Testis (tissue), 3 donors: Measurements from ENCODE around the gene TTYH2. TPM values are rescaled to one million over a fixed set of nuclear protein-coding genes. Genes with fewer than 3 reads are reported as not detected.

ENCODE experiments used
- DNase-seq: peaks from one replicate; pipeline ENCODE4 v3.0.0-alpha.2; 2019
- H3K27ac ChIP-seq, 2 donors: fragments of 200-600 bp; sonication (generic); one replicate each; pipeline ENCODE4 v1.5.1; 2019
- H3K27me3 ChIP-seq: fragments of 200-600 bp; sonication (generic); one replicate; pipeline ENCODE4 v1.5.1; 2019
- H3K36me3 ChIP-seq: fragments of 200-600 bp; sonication (generic); one replicate; pipeline ENCODE4 v1.5.1; 2017; ENCODE audit warnings: low read depth; ENCODE audit errors: missing control alignments
- H3K4me1 ChIP-seq: fragments of 200-600 bp; sonication (generic); one replicate; pipeline ENCODE4 v1.5.1; 2019
- H3K4me3 ChIP-seq, 2 donors: fragments of 200-600 bp; sonication (generic); one replicate each; pipeline ENCODE4 v1.5.1; 2017 to 2019
- H3K9me3 ChIP-seq: fragments of 200-600 bp; sonication (generic); one replicate; pipeline ENCODE4 v1.5.1; 2017
- POLR2A ChIP-seq: fragments of 450-650 bp; IDR thresholded peaks from one replicate; pipeline ENCODE4 v1.6.1; 2017; ENCODE audit warnings: antibody characterized with exemption, mild to moderate bottlenecking, moderate library complexity
- WGBS, 2 donors: methylation state at CpG; one replicate each; pipeline ENCODE4 v1.1.5; 2018; 5-methylcytosine and 5-hydroxymethylcytosine counted together
- intact Hi-C: fragments of 100-400 bp; cut with DNase I; formaldehyde crosslinking; loops from one replicate; pipeline ENCODE4 v1.15.1; 2023; ENCODE audit warnings: low total_unique reads
- polyA plus RNA-seq: library from polyadenylated mRNA; stranded (reverse); fragments of 350-450 nt; fragmentation: Illumina TruSeq; extraction: RNeasy Lipid Tissue Mini Kit (QIAGEN cat#74804); gene quantifications from one replicate; pipeline ENCODE4 v1.2.3, GENCODE V29; 2014; ENCODE audit warnings: low read depth, low replicate concordance; ENCODE audit not compliant: insufficient read depth
- total RNA-seq, 2 donors: library from RNA; depleted of rRNA; stranded (reverse); fragments of >200 nt; gene quantifications; one replicate each; pipeline ENCODE4 v1.2.3, GENCODE V29; 2016
- TF ChIP-seq, protein P1 (sequence below), 3 experiments: fragments of 450-650 bp in 2 of 3; fragments of 200-600 bp in 1 of 3; sonication (generic) in 1 of 3; IDR thresholded peaks; one replicate each; pipeline ENCODE4 v1.5.1; 2016 to 2019; ENCODE audit warnings: antibody characterized with exemption in 3 of 3, mild to moderate bottlenecking in 2 of 3, moderate library complexity in 1 of 3

The TTYH2 gene
- total and polyA plus RNA-seq, 3 donors from 2014 or later = 52.7 to 73.5 (median 69.7) TPM

DNA sequence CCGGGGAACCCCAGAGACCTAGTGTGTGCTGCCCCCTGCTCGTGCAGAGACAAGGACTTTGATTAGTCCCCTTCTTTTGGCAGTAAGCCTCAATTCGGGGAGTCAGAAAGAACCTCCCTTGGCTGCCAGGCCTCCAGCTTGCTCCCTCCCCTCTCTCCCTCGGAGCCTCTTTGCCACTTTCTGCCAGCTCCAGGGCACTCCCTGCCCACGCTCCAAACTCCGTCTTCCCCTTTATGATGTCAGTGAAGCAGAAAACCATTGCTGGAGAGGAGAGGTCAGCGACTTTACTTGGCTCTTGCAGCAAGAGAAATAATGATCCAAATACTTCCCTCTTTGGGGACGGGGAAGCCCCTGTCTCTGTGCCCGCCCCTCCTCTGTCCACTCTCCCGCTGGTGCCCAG lies 28.1 kb downstream of the TTYH2 start:
- 55% methylated on average over 10 of the region's 10 CpGs for WGBS, 2 donors
- Histone ChIP-seq H3K4me3 (no peak overlapping the region), H3K9me3 (no peaks in the 10 kb centered on the region), H3K4me1 (peaks cover 28% of the 10 kb centered on the region), H3K27me3 (no peaks in the 10 kb centered on the region), H3K27ac (peak overlapping the region in 1 of 2 donors; percentile 39), H3K36me3 (no peaks in the 10 kb centered on the region)
- DNase-seq = peak; percentile 65
- TF ChIP-seq, protein P1, sequence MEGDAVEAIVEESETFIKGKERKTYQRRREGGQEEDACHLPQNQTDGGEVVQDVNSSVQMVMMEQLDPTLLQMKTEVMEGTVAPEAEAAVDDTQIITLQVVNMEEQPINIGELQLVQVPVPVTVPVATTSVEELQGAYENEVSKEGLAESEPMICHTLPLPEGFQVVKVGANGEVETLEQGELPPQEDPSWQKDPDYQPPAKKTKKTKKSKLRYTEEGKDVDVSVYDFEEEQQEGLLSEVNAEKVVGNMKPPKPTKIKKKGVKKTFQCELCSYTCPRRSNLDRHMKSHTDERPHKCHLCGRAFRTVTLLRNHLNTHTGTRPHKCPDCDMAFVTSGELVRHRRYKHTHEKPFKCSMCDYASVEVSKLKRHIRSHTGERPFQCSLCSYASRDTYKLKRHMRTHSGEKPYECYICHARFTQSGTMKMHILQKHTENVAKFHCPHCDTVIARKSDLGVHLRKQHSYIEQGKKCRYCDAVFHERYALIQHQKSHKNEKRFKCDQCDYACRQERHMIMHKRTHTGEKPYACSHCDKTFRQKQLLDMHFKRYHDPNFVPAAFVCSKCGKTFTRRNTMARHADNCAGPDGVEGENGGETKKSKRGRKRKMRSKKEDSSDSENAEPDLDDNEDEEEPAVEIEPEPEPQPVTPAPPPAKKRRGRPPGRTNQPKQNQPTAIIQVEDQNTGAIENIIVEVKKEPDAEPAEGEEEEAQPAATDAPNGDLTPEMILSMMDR (IDR thresholded peaks at IDR 0.05) = no peak
- TF ChIP-seq POLR2A = no peak
- intact Hi-C loops = no loop called here

DNA sequence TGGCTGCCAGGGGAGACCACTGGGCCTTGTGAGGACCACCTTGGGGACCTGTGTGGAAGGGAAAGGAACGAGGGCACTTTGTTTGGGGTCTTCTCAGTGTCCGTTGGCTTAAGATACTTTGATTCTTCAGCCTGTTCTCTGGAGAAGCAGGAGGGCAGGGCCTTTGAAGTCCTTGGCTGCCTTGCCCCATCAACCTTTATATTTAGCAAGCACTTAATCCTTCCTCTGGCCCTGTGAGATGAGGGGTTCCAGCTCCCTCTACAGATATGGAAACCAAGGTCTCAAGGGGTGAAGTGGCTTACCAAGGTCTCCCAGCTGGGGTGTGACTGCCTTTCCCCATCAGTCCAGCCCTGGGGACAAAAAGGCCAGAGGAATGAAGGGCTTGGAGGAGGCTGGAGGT lies 28.5 kb downstream of the TTYH2 start:
- H3K36me3 ChIP-seq = no peaks in the 10 kb centered on the region
- H3K9me3 ChIP-seq = no peaks in the 10 kb centered on the region
- peaks cover 24% of the 10 kb centered on the region for H3K4me1 ChIP-seq
- TF ChIP-seq, protein P1 (IDR thresholded peaks at IDR 0.05) = no peak
- no peak for TF ChIP-seq POLR2A
- H3K27me3 ChIP-seq = no peaks in the 10 kb centered on the region
- 87 to 92% methylated on average over 2 of the region's 2 CpGs for WGBS, 2 donors
- no peak overlapping the region for H3K4me3 ChIP-seq
- peak overlapping the region in 1 of 2 donors; percentile 39 for H3K27ac ChIP-seq
- intact Hi-C loops = no loop called here
- no peak for DNase-seq

DNA sequence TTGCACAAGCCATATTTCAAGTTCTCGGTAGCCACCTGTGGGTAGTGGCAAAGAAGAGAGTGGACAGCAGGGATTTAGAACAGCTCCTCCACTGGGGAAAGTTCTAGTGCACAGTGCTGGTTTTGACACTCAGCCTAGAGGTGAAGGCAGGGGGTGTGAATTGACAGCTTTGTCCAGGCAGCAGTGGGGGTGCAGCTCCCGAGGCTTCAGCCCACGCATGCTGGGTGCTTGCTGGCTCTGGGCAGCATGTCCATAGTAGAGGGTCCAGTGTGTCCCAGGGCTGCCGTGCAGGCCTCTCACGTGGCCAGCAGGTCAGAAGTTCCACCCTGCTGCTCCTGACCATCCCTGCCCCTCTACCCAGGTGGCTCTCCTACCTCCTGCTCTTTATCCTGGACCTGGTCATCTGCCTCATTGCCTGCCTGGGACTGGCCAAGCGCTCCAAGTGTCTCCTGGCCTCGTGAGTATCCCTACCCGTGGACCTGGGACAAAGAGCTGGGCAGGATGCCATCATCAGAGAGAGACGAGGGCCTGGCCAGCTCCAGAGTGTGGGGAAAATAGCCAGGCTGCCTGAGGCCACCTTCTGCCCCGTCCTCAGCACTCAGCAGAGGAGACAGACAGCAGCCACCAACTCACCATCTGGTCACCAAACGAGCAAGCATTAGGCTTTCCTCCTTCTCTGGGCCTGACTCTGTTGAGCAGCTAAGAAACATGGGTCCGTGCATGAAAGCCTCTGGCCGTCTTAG lies 29.8 kb downstream of the TTYH2 start:
- Histone ChIP-seq H3K36me3 (no peaks in the 10 kb centered on the region), H3K4me3 (no peak overlapping the region), H3K27ac (no peak overlapping the region), H3K27me3 (no peaks in the 10 kb centered on the region), H3K4me1 (peaks cover 21% of the 10 kb centered on the region), H3K9me3 (no peaks in the 10 kb centered on the region)
- TF ChIP-seq, protein P1 (IDR thresholded peaks at IDR 0.05) = no peak
- TF ChIP-seq POLR2A = no peak
- WGBS, 2 donors = 58 to 64% methylated on average over 4 to 13 of the region's 13 CpGs
- intact Hi-C loops = no loop called here
- DNase-seq = peak; percentile 74

DNA sequence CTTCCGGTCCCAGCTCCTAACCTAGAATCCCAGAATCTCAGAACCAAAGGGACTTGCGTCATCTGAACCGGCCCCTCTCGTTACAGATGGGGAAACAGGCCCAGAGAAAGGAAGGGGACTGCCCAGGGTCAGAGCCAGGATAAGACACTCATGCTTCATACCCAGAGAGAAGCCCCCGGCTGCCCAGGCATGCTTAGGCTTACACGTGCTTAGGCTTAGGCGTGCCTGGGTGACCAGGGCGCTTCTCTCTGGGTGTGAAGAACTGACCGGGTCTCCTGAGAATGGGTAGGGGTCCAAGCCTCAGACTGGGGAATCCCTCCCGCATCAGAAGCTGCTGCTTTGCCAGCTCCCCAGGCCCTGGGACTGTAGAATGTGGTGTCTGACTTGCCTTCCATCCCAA lies 30.8 kb downstream of the TTYH2 start:
- Histone ChIP-seq H3K4me3 (no peak overlapping the region), H3K36me3 (no peaks in the 10 kb centered on the region), H3K9me3 (no peaks in the 10 kb centered on the region), H3K27ac (no peak overlapping the region), H3K4me1 (peaks cover 21% of the 10 kb centered on the region), H3K27me3 (no peaks in the 10 kb centered on the region)
- 80 to 96% methylated on average over 1 to 10 of the region's 10 CpGs for WGBS, 2 donors
- DNase-seq = no peak
- no peak for TF ChIP-seq POLR2A
- TF ChIP-seq, protein P1 (IDR thresholded peaks at IDR 0.05) = no peak
- intact Hi-C loops = no loop called here

GRCh38 chr17:74244548-74244947 lies 31.2 kb downstream of the TTYH2 start:
- no peaks in the 10 kb centered on the region for H3K9me3 ChIP-seq
- no peak overlapping the region for H3K27ac ChIP-seq
- intact Hi-C loops = no loop called here
- no peaks in the 10 kb centered on the region for H3K36me3 ChIP-seq
- H3K4me3 ChIP-seq = no peak overlapping the region
- no peak for DNase-seq
- TF ChIP-seq POLR2A = no peak
- TF ChIP-seq, protein P1 (IDR thresholded peaks at IDR 0.05) = no peak
- H3K27me3 ChIP-seq = no peaks in the 10 kb centered on the region
- 76 to 90% methylated on average over 6 of the region's 6 CpGs for WGBS, 2 donors
- H3K4me1 ChIP-seq = peaks cover 21% of the 10 kb centered on the region
